ENCODE results near the gene AP4E1.
"Not testable (repeated sequence)": the region's sequence is repeated elsewhere in the genome, so short reads cannot be mapped to it uniquely, and the experiment has no call there.

The AP4E1 gene

GRCh38 chr15:50908209-50909009 lies at the start of gene AP4E1:
AP4E1 (plus strand) TSS chr15:50908683; CDS start chr15:50908779, 96 bp downstream.
- peak; percentile 96 for DNase-seq

GRCh38 chr15:50860824-50861223 lies 47.7 kb upstream of the AP4E1 start:
- DNase-seq, result no peak

GRCh38 chr15:50862553-50862952 lies 45.9 kb upstream of the AP4E1 start:
- no peak for DNase-seq

- no peak for DNase-seq
Measured at GRCh38 chr15:50864873-50865272, 43.6 kb upstream of the AP4E1 start.

- DNase-seq, result no peak
Measured at GRCh38 chr15:50865515-50866353, 42.7 kb upstream of the AP4E1 start.

GRCh38 chr15:50871832-50872231 lies 36.7 kb upstream of the AP4E1 start:
- no peak for DNase-seq

- no peak for DNase-seq
Measured at GRCh38 chr15:50872832-50873426, 35.6 kb upstream of the AP4E1 start.

- DNase-seq, result peak; percentile 37
Measured at GRCh38 chr15:50873935-50874361, 34.5 kb upstream of the AP4E1 start.

- DNase-seq, result not testable (repeated sequence)
Measured at GRCh38 chr15:50875238-50875637, 33.2 kb upstream of the AP4E1 start.

GRCh38 chr15:50876260-50876988 lies 32.1 kb upstream of the AP4E1 start:
- DNase-seq, result no peak

- DNase-seq, result peak; percentile 91
Measured at GRCh38 chr15:50876989-50877360, 31.5 kb upstream of the AP4E1 start.

- DNase-seq, result peak; percentile 69
Measured at GRCh38 chr15:50879016-50879617, 29.4 kb upstream of the AP4E1 start.

GRCh38 chr15:50880206-50880605 lies 28.3 kb upstream of the AP4E1 start:
- DNase-seq, result no peak

- DNase-seq, result peak; percentile 87
Measured at GRCh38 chr15:50880651-50881114, 27.8 kb upstream of the AP4E1 start.

GRCh38 chr15:50881121-50882048 lies 27.1 kb upstream of the AP4E1 start:
- peak; percentile 63 for DNase-seq

- peak; percentile 79 for DNase-seq
Measured at GRCh38 chr15:50883903-50884302, 24.6 kb upstream of the AP4E1 start.

GRCh38 chr15:50884540-50884939 lies 23.9 kb upstream of the AP4E1 start:
- no peak for DNase-seq

GRCh38 chr15:50886139-50886467 lies 22.4 kb upstream of the AP4E1 start:
- DNase-seq, result no peak

GRCh38 chr15:50886611-50887345 lies 21.7 kb upstream of the AP4E1 start:
- peak; percentile 72 for DNase-seq

GRCh38 chr15:50888054-50888453 lies 20.4 kb upstream of the AP4E1 start:
- DNase-seq, result no peak

GRCh38 chr15:50889589-50889988 lies 18.9 kb upstream of the AP4E1 start:
- no peak for DNase-seq

All from suppressor macrophage treated with lipopolysaccharide for 4 hours (primary cell).